Sigmoid colon (tissue), 7 donors: ENCODE results near the gene HEATR9. TPM values are rescaled to one million over a fixed set of nuclear protein-coding genes. Genes with fewer than 3 reads are reported as not detected.
A peak's percentile ranks its signal among the peaks of the same experiment; 100 is the strongest.

Experiments
- DNase-seq: peaks from one replicate; pipeline ENCODE4 v3.0.0-alpha.2; 2019
- H3K27ac ChIP-seq, 4 donors: fragments of 200-600 bp; sonication (generic); one replicate each; pipeline ENCODE4 v1.5.1; 2016 to 2019; ENCODE audit warnings: mild to moderate bottlenecking in 1 of 4
- H3K27me3 ChIP-seq, 3 donors: fragments of 200-600 bp; sonication (generic); one replicate each; pipeline ENCODE4 v1.5.1; 2019; ENCODE audit warnings: mild to moderate bottlenecking in 1 of 3
- H3K36me3 ChIP-seq, 4 donors: fragments of 200-600 bp; sonication (generic); one replicate each; pipeline ENCODE4 v1.5.1; 2016 to 2019
- H3K4me1 ChIP-seq, 4 donors: fragments of 200-600 bp; sonication (generic); one replicate each; pipeline ENCODE4 v1.5.1; 2017 to 2019
- H3K4me3 ChIP-seq, 4 donors: fragments of 200-600 bp; sonication (generic); one replicate each; pipeline ENCODE4 v1.5.1; 2017 to 2019; ENCODE audit warnings: mild to moderate bottlenecking in 2 of 4, moderate library complexity in 1 of 4
- H3K9me3 ChIP-seq, 4 donors: fragments of 200-600 bp in 3 of 4; sonication (generic) in 3 of 4; one replicate each; pipeline versions ENCODE4 v1.5.1 to v1.6.1; 2013 to 2019
- EP300 ChIP-seq, 4 donors: sonication (generic); formaldehyde crosslinking; IDR thresholded peaks; one replicate each; pipeline ENCODE4 v1.6.1; 2017; ENCODE audit warnings: antibody characterized with exemption in 4 of 4
- POLR2A ChIP-seq, 2 donors: fragments of 450-650 bp; IDR thresholded peaks; one replicate each; pipeline ENCODE4 v1.6.1; 2016; ENCODE audit warnings: antibody characterized with exemption in 2 of 2, mild to moderate bottlenecking in 2 of 2, moderate library complexity in 2 of 2
- POLR2AphosphoS5 ChIP-seq, 4 donors: sonication (generic); formaldehyde crosslinking; IDR thresholded peaks; one replicate each; pipeline ENCODE4 v1.6.1; 2017; ENCODE audit warnings: antibody characterized with exemption in 4 of 4
- WGBS, 2 donors: extraction: QIAGEN DNeasy Blood & Tissue Kit; methylation state at CpG; one replicate each; pipeline ENCODE4 v1.1.7; 2013; 5-methylcytosine and 5-hydroxymethylcytosine counted together
- intact Hi-C: fragments of 100-400 bp; cut with DNase I; formaldehyde crosslinking; loops from one replicate; pipeline ENCODE4 v1.15.1; 2023
- polyA plus RNA-seq, 3 donors: library from polyadenylated mRNA; stranded (reverse); fragments of 200-250 nt; gene quantifications; one replicate each; pipeline ENCODE4 v1.2.3, GENCODE V29; 2013
- small RNA-seq, 3 donors: library from RNA; depleted of rRNA; stranded (forward); fragments of <200 nt; gene quantifications; one replicate each; pipeline ENCODE3, GENCODE V24; 2016
- total RNA-seq, 4 donors: library from RNA; depleted of rRNA; stranded (reverse); fragments of >200 nt; gene quantifications; one replicate each; pipeline ENCODE4 v1.1.0, GENCODE V29; 2016
- TF ChIP-seq, protein P1 (sequence below), 4 experiments: fragments of 450-650 bp in 3 of 4; fragments of 200-600 bp in 1 of 4; IDR thresholded peaks; one replicate each; pipeline ENCODE4 v1.5.1; 2016 to 2019; ENCODE audit warnings: antibody characterized with exemption in 4 of 4, mild to moderate bottlenecking in 3 of 4, moderate library complexity in 2 of 4
- donor health status: healthy with polysubstance abuse.
- donor health status: Bipolar disorder and iron deficiency.
- donor health status: healthy.

HEATR9 gene
- total and polyA plus RNA-seq, 7 donors: 0.06 TPM; not detected in 6

GRCh38 chr17:35807371-35808144 is 61.1 kb downstream of the HEATR9 start:
- Histone ChIP-seq H3K27me3 (no peaks in the 10 kb centered on the region), H3K27ac (peak overlapping the region in 1 of 4 donors; percentile 94), H3K4me1 (peaks cover 0 to 42% (median 36%) of the 10 kb centered on the region in 4 donors), H3K36me3 (no peaks in the 10 kb centered on the region), H3K9me3 (no peaks in the 10 kb centered on the region), H3K4me3 (no peak overlapping the region)
- no peak for DNase-seq
- TF ChIP-seq EP300 (IDR thresholded peaks at IDR 0.05): no peak
- TF ChIP-seq POLR2AphosphoS5 (IDR thresholded peaks at IDR 0.05): no peak
- TF ChIP-seq, protein P1, sequence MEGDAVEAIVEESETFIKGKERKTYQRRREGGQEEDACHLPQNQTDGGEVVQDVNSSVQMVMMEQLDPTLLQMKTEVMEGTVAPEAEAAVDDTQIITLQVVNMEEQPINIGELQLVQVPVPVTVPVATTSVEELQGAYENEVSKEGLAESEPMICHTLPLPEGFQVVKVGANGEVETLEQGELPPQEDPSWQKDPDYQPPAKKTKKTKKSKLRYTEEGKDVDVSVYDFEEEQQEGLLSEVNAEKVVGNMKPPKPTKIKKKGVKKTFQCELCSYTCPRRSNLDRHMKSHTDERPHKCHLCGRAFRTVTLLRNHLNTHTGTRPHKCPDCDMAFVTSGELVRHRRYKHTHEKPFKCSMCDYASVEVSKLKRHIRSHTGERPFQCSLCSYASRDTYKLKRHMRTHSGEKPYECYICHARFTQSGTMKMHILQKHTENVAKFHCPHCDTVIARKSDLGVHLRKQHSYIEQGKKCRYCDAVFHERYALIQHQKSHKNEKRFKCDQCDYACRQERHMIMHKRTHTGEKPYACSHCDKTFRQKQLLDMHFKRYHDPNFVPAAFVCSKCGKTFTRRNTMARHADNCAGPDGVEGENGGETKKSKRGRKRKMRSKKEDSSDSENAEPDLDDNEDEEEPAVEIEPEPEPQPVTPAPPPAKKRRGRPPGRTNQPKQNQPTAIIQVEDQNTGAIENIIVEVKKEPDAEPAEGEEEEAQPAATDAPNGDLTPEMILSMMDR (IDR thresholded peaks at IDR 0.05): no peak
- TF ChIP-seq POLR2A (IDR thresholded peaks at IDR 0.05): no peak
- intact Hi-C loops: loop anchor here (5.0 kb wide), 1 partner anchor 220 kb away; the partner anchor contains the start of gene AP2B1
- WGBS, 2 donors: 90% methylated on average over 7 of the region's 7 CpGs

Small RNAs within 50 kb of the gene (small RNA-seq; reads per million reads assigned to genes)
- gene RF00100: 37.2 to 997 (median 149) reads per million in 3 donors

Other genes starting within 250 kb of the HEATR9 start
- gene RASL10B, start 137.3 kb downstream of the HEATR9 start, total RNA-seq: 1 to 10 TPM; 3.6 to 5.5 (median 3.8) TPM
- gene RASL10B, start 137.3 kb downstream of the HEATR9 start, polyA plus RNA-seq: 1 to 10 TPM in 1 of 3 donors, under 1 TPM in 1, not detected in 1; 0.60 to 1.8 TPM
- gene GAS2L2, start 115.7 kb downstream of the HEATR9 start, total RNA-seq: not detected
- gene GAS2L2, start 115.7 kb downstream of the HEATR9 start, polyA plus RNA-seq: under 1 TPM in 1 of 3 donors, not detected in 2; 0.06 TPM
- gene C17orf50, start 108.0 kb downstream of the HEATR9 start, total RNA-seq: not detected
- under 1 TPM in 1 of 3 donors, not detected in 2; 0.07 TPM for gene C17orf50, start 108.0 kb downstream of the HEATR9 start, polyA plus RNA-seq
- gene MMP28, start 73.2 kb downstream of the HEATR9 start, total RNA-seq: 10 to 100 TPM; 15.8 to 60.8 (median 40.5) TPM
- gene MMP28, start 73.2 kb downstream of the HEATR9 start, polyA plus RNA-seq: 10 to 100 TPM; 24.0 to 52.9 (median 30.3) TPM
- gene TAF15, start 59.4 kb downstream of the HEATR9 start, total RNA-seq: 10 to 100 TPM; 58.1 to 85.9 (median 71.3) TPM
- gene TAF15, start 59.4 kb downstream of the HEATR9 start, polyA plus RNA-seq: 100 to 1,000 TPM in 1 of 3 donors, 10 to 100 TPM in 2; 55.9 to 147 (median 58.7) TPM
- gene CCL5, start 11.5 kb upstream of the HEATR9 start, total RNA-seq: 1 to 10 TPM in 3 of 4 donors, not detected in 1; 1.8 to 3.3 (median 2.4) TPM
- gene CCL5, start 11.5 kb upstream of the HEATR9 start, polyA plus RNA-seq: 10 to 100 TPM in 1 of 3 donors, 1 to 10 TPM in 2; 2.3 to 15.5 (median 3.6) TPM
- not detected for gene RDM1, start 61.9 kb upstream of the HEATR9 start, total RNA-seq
- 1 to 10 TPM in 1 of 3 donors, under 1 TPM in 1, not detected in 1; 0.92 to 3.6 TPM for gene RDM1, start 61.9 kb upstream of the HEATR9 start, polyA plus RNA-seq
- gene LYZL6, start 74.8 kb upstream of the HEATR9 start, total RNA-seq: not detected
- not detected for gene LYZL6, start 74.8 kb upstream of the HEATR9 start, polyA plus RNA-seq
- gene CCL16, start 112.6 kb upstream of the HEATR9 start, total RNA-seq: 1 to 10 TPM in 1 of 4 donors, not detected in 3; 1.1 TPM
- gene CCL16, start 112.6 kb upstream of the HEATR9 start, polyA plus RNA-seq: under 1 TPM in 1 of 3 donors, not detected in 2; 0.10 TPM
- 10 to 100 TPM; 13.0 to 30.0 (median 23.7) TPM for gene CCL14, start 117.8 kb upstream of the HEATR9 start, total RNA-seq
- gene CCL14, start 117.8 kb upstream of the HEATR9 start, polyA plus RNA-seq: 10 to 100 TPM in 1 of 3 donors, under 1 TPM in 1, not detected in 1; 0.60 to 14.2 TPM
- gene CCL15, start 132.7 kb upstream of the HEATR9 start, total RNA-seq: not detected
- 10 to 100 TPM; 30.1 to 37.2 (median 33.7) TPM for gene CCL15, start 132.7 kb upstream of the HEATR9 start, polyA plus RNA-seq
- gene CCL23, start 149.1 kb upstream of the HEATR9 start, total RNA-seq: 1 to 10 TPM in 3 of 4 donors, under 1 TPM in 1; 0.82 to 8.6 (median 4.2) TPM
- gene CCL23, start 149.1 kb upstream of the HEATR9 start, polyA plus RNA-seq: 10 to 100 TPM in 1 of 3 donors, not detected in 2; 18.6 TPM
- gene CCL18, start 195.4 kb upstream of the HEATR9 start, total RNA-seq: 1 to 10 TPM in 3 of 4 donors, not detected in 1; 1.4 to 2.9 (median 2.8) TPM
- 10 to 100 TPM in 1 of 3 donors, 1 to 10 TPM in 2; 1.8 to 52.7 (median 4.9) TPM for gene CCL18, start 195.4 kb upstream of the HEATR9 start, polyA plus RNA-seq
- gene CCL3, start 221.3 kb upstream of the HEATR9 start, total RNA-seq: 1 to 10 TPM in 3 of 4 donors, not detected in 1; 1.2 to 2.4 (median 1.4) TPM
- gene CCL3, start 221.3 kb upstream of the HEATR9 start, polyA plus RNA-seq: 10 to 100 TPM in 1 of 3 donors, 1 to 10 TPM in 2; 3.6 to 22.4 (median 9.6) TPM
- 1 to 10 TPM in 2 of 4 donors, under 1 TPM in 1, not detected in 1; 0.16 to 3.7 (median 1.1) TPM for gene CCL4, start 234.9 kb upstream of the HEATR9 start, total RNA-seq
- gene CCL4, start 234.9 kb upstream of the HEATR9 start, polyA plus RNA-seq: 10 to 100 TPM in 1 of 3 donors, 1 to 10 TPM in 2; 2.4 to 12.7 (median 5.1) TPM